CD1c-positive myeloid dendritic cell (primary cell): ENCODE results near the gene CADPS.

Experiments
- DNase-seq: peaks from one replicate; pipeline ENCODE4 v3.0.0-alpha.2; 2016; ENCODE audit errors: extremely low spot score

CADPS gene

DNA sequence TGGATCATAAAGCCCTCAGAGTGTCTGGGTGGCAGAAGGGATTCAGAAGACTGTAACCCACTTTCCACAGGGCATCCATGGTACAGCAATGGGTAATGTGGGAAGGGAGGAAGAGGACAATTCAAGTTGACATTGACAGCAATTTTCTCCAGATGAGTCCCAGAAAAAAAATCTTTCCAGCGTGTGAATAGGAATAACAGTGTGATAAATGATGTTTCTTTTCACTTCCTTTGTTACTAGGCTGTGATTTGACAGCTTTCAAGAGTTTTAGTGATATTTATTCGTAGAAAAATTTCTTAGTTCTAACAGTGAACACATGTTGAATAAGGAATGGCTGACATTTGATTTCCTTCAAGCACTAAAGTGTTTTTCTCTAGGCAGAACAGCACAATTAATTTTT is 186.4 kb downstream of the CADPS start:
- DNase-seq: no peak

DNA sequence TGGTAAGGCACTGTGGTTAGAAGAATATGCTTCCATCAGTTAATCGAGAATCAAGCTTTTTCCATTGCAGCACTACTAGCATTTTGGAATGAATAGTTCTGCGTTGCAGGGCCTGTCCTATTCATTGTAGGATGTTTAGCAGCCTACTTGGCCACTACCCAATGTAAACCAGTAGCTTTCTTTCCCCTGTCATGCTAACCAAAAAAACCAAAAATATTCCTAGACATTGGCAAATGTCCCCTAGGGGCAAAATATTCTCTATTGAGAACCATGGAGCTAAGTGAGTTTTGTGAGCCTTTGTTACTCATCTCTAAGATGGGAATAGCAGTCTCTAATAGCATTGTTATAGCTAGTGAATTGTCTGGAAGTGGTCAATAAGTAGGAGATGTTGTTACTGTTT is 187.2 kb downstream of the CADPS start:
- DNase-seq: no peak

DNA sequence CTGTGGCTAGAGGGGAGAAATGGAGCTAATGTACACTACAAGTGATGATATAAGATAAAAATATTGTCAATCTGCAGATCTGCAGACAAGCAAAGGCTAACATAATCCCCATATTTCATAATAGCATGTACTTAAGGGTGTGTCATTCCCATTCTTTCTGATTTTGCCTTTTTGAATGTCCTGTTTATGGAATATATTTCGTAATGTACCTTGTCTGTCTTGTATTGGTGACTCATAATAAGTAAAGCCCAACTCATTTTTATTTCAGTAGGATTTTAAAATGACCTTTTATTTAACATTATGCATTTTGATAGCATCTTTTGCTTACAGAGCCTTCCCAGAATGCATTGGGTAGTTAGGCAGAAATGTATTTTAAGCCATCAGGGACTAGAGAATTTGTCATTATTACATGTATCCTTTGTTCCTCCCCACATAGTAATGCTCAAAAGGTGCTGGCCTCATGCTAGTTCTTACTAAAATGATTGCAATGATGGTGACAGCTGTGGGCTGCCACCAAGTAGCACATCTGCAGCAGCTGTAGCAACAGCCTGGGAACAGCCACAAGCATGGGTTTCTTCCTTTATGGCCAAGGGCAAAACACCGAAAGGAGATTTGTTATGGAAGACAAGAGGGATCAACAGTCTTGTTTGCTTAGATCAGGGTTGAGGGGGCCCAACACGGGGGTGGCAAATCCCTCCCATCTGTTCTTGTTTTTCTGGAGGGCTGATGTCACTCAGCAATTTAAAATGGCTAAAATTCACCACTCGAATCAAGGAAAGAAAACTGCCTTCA is 188.5 kb downstream of the CADPS start:
- DNase-seq: no peak

DNA sequence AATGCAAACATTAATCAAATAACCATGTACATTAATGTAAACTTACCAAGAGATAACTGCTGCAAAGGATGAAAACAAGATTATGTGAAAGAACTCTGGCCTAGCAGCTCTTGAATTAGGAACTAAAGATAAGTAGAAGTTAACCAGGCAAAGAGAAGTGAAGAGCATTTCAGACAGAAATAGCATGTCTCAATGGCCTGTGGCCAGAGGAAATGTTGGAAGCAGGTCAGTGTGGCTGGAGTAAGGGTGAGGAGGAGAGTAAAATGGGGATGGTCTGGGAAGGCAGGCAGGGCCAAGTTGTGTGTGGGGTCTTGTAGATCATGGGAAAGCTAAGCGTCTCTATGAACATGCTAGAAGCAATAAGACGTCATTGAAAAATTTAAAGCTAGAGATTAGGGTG is 192.4 kb downstream of the CADPS start:
- no peak for DNase-seq

DNA sequence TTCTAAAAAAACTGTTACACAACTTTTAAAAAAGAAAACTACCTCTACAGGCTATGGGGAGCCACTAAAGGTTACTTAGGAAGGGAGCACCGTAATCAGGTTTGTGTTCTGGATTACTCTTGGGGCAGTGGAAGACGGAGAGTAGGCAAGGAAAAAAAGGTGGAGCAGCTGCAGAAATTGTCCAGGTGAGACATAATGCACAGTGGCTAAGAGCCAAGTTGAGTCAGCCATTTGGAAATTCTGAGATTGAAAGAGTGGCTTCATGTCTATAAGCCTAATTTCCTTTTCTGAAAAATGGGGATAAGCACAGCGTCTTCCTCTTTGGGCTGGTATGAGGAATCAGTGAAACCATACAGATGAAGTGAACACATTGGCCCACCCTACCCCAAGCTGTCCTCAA is 195.2 kb downstream of the CADPS start:
- DNase-seq: no peak

DNA sequence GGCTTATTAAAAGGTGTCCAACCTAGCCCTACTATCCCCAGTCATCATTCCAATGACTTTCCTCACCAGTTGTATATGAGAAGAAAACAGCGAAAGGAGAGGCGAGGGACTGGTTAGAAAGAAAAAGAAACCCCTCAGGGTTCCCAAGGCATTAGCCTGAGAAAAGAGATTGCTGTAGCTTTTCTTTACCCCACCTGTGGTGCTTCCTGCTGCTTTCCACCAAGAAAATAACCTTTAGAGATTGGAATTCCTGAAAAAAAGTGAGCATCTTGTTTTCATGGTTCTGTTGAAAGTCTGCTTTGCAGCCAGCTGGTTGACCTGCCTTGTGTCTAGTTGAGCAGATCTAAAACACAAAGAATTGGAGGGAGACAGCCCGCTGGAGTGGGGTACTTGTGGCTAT is 196.4 kb downstream of the CADPS start:
- DNase-seq: no peak

DNA sequence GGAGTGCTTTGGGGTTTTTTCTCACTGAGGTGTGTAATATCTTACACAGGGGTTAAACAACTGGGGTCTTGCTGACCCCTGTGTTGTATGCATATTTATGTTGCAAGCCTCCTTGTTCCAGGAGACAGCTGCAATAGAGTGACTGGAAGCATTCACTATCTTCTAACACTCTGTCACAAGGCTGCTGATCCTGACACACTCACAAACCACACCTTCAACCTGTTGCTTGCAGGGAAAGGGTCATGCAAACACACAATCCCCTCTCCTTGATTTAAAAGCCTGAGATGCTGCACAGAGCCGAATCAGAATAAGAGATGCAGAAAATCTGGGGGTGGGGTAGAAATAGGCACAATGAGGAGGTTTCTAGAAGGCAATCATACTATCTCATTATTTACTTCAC is 197.3 kb downstream of the CADPS start:
- no peak for DNase-seq

DNA sequence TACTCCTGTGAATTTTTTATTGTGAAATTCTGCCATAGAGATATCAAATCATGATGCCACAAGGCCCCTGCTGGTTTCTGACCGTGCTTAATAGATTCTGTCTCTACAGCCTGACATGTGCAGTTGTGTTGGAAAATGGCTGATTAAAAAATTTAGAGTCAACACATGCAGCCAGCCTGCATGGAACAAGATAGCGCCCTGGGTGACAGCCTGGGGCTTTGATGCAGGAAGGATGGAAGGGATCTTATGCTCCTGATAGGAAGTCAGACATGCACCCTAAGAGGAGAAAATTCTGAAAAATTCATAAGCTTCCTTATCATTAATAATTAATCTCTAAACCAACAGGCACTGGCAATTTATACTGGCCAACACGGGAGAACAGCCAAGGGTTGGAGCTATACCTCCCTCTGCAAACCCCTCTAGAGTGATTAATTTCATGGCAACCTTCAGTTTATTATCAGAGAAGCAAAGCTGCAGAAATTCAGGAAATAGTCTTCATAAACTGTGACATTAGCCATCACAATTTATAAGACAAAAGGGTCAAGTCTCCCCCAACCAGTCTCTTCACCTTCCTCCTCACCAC is 198.4 kb downstream of the CADPS start:
- no peak for DNase-seq

DNA sequence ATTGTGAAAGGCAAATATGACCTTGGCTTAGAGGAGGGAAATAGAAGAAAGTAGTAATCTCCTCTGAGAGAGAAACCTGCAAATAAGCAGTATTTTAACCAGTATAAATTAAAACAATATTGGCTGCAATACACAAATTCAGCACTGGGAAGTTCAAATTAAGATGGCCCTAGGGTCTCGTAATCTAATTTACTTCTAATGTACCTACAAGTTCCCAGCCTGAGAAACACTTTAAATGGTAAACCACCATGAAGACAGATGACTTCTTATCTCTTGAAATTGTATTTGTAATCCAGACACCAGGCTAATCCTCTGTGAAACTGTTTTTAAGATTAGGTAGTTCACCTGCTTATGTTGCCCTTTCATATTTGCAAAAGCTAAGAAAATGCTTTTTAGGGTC is 199.7 kb downstream of the CADPS start:
- no peak for DNase-seq

DNA sequence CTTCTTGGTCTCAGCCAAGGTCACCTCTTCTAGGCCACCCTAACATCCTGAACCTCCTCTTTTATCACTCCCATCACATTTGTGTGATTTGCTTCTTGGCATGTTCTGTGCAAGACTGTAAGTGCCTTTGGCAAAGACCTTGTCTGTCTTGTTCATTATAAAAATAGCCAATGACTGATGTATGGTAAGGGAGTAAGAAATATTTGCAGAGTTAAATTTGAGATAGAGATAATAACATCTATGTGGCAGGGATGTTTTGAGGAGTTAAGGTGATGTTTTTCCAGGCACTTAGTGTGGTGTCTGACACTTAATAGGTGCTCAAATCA is 202.3 kb downstream of the CADPS start:
- no peak for DNase-seq

DNA sequence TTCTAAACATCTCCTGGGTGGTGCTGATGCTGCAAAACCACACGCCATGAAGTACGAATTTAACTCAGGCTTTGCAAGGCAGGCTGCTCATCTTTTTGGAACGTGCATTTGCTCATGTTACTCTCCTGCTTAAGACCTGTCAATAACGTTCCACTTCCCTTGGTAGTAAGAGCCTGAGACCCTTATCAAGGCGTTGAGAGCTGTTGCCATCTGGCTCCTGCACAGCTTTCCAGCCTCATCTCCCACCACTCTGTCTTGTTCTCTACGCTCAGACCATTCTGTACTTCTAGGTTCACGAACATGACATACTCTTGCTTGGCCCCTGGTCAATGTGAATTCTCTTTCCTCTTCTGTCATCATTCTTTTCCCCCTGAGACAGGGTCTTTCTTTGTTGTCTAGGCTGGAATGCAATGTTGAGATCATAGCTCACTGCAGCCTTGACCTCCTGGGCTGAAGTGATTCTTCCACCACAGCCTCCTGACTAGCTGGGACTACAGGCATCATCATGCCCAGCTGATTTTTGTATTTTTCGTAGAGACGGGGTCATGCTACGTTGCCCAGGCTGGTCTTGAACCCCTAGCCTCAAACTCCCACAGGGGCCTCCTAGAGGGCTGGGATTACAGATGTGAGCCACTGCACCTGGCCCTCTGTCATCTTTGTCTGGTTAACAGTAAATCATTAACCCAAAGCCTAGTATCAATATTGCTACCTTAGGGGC is 202.8 kb downstream of the CADPS start:
- no peak for DNase-seq

DNA sequence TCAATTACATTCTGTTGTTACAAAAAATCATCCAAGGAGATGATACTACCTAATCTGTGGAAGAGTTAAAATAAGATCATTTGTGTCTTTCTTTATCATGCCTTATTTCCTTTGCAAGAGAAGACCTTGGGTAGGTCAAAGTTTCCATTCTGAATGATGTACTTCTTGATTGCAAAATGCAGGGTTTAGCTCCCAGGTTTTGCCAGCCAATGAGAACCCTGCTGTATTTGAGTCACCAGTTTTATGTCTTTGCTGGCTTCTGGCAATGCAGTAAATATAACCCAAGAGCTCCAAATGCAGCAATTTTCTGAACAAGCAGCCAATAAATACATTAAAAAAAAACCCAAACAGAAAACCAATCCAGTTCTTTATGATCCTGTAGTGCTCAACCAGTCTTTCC is 204.9 kb downstream of the CADPS start:
- DNase-seq: no peak

DNA sequence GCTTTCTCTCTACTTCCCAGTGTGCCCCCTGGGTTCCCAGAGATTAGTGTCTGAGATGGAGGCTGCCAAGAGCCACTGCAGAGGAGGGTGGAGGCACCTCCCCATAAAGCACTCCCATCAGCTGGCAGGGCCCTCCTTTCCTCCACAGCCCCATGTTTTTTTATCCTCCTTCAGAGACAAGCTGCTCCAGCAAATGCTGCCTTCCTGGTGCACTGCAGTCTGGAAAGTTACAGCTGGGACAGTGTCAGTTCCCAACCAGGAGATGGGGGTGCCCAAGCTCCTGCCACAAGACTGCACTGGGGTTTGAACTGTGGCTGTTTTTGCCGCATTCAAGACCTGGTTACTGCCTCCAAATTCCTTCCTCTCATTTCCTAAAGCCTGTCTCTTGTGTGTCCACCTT is 206.1 kb downstream of the CADPS start:
- DNase-seq: no peak

DNA sequence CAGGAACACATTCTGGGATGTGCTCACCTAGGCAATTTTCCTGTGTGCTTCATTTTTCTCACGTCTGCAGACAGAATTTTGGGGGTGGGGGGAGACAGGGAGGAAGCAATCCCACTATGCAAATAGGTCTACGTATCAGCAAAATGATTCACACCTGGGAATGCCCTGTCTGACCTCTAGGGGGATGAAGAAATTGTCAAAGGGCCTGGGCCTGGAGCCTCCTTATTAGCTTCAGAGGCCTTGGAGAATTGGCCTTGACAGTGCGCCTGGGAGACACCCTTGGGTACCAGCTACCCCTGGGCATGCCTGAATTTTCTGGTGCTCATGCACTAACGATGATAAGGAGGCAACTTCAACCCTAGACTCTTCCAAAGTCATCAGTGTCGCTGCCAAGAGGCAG is 207.5 kb downstream of the CADPS start:
- no peak for DNase-seq

DNA sequence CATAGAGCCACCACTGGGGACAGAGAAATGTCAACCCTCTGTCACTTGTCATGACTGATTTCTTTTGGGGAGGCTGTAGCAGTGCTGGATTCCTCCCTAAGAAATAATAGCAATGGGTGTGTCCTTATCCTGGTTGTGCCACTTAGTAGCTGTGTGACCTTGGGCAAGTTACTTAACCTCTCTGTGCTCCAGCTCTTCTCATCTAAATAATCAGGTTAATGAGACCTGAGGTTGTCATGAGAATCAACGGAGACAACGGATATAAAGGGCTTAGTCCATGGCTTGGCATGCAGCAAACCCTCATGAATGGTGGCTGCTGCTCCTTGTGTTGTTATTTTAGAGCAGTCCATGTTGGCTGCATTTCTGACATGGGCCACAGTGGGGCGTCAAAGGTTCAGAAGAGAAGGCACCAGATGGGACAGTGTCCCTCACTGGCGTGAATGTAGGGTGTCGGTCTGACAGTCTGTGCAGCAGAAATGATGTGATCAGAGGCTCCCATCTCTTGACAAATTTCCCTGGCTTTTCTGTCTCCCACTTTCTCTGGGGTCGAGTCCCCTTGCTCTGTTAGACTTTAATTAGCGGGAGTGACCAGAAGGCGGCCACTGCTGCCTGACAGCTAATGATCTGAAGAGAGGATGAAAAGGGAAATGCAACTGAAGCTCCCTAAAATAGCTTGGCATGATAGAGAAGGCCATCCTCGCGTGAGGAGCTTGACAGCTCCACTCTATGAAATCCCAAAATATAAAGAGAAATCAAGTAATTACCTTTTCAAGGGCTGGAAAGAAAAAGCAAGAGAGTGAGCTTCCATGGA is 209.4 kb downstream of the CADPS start:
- DNase-seq: no peak

DNA sequence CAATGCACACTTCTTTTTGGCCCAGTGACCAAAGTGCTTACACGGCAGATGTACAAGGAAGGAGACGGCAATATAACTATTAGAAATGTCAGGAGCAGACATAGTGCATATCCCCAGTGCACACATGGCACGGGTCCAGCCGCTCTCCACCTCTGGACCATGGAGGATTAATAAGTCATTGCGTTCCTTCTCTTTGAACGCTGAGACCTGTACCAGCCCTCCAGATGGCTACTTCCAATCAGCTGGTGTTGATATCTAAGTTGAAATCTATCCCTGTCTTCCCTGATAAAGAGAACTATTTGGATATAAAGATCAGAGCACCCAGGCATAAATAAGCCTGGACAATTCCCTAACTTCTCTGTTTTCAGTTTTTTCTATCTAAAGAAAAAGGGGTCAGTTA is 212.5 kb downstream of the CADPS start:
- DNase-seq: no peak

DNA sequence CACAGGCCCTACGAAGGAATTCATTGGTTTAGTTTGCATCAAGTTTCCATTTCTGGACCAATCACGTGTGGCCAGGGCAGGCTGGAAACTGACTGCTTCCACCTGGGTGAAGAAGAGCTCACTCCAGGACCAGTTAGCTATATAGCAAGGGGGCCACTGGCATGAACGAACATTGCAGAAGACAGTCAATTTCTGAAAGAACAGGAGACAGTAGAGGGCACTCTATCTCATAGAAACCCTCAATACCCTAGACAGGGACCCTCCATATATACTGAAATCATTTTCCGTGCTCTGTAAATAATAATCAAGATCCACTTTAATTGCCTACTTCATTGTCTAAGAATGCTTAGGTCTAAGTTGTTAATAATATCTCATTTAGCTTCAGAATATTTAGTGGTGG is 215.6 kb downstream of the CADPS start:
- DNase-seq: no peak

DNA sequence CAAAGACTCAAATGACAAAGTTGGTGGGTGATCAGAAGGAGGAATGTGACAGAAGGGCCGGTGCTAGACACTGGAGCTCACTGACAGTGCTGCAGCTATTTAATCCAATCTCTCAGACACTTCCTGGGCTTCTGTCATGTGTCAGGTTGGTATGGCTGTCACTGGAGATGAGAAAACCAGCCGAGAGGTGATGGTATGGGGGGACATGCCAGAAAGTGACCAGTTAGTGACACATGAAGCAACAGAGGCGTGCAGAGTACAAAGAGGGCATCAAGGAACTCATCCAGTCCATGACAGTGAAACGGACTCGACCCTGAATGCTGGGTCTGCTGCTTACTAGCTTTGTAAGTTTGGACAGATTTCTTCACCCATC is 219.5 kb downstream of the CADPS start:
- no peak for DNase-seq

DNA sequence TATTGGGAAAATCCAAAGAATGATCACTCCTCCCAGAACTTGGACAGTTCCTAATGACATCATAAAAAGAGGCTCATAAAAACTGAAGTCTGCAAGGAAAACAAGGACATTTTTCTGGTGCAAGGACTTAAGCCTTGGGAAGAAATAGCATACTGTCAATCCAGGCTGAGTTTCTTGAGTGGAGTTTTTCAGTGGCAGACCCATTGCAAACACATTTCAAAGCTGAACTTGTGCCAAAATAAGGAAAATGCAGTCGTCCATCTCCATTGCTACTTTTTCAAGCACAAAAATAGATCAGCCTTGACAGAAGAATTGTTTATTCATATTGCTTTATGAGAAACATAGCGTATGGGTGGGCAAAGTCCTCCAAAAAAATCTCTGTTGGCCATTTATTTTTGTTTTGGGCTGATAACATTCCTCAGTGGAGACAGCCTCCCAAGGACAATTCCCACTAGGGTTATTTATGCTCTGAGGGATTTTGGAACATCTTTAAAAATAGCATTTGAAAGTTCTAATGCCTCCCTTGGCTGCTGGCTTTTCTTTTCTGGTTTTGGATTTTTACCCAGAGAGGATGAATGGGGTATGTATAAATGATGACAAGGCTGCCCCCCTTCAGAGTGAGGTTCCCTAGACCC is 220.0 kb downstream of the CADPS start:
- DNase-seq: no peak

DNA sequence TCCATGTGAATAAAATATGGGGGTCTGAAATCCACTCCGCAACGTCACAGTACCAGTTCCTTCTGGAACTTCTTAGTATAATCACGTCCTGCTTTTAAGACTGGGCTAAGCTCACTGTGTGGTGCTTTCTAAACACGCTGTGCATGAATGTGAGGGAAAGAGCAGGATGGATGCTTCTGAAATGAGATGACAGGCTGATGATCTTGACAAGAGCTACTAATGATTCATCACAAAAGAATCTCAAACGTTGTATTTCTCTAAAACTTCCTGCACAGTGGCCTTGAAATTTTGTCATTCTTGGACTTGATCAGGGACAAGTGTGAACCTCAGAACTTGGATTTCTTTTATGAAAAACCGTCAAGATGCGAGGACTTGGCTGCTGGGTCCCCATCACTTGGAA is 221.4 kb downstream of the CADPS start:
- no peak for DNase-seq

DNA sequence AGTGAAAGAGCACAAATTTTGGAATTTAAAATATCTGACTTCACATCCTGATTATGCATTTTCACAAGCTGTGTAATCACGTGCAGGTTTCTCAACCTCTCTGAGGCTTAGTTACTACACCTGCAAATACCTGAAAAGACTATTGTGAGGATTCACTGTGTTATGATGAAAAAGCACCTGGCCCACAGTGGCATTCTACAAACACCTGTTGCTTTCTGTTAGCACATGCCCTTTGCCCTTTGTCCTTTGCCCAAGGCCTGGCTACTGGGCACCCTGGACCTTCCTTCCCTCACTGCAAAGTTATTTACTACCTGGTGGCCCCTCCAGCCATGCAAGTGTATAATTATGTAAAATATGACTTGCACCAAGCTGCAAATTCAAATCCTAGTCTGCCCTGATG is 227.5 kb downstream of the CADPS start:
- DNase-seq: no peak

DNA sequence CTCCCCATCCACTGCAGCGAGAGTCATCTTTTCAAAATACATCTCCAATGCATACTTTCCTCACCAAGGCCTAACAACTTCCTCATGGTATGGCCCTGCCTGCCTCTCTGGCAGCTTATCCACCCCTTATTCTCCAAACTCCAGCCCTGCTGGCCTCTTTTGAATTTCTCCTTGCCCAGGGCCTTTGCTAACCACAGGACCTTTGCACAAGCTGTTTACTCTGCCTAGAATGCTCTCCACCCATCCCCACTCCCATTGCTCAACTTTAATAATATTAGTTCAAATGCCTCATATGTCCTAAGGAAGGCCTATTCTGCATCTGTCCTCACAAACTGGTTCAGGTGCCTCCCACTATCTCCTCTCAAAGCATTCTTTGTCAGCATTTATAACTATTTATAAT is 230.7 kb downstream of the CADPS start:
- DNase-seq: no peak
